Pancreas (tissue), 10 donors: ENCODE data around the gene MTCL3.

Source experiments
- ATAC-seq, 4 donors: fragments of 200-7000 bp; cut with Tn5 transposase; one replicate each; pipeline versions ENCODE4 v1.8.0 to v1.9.1; 2020; ENCODE audit warnings: mild to moderate bottlenecking in 4 of 4, moderate library complexity in 4 of 4
- DNase-seq, 6 donors: peaks; one replicate each; pipeline ENCODE4 v3.0.0-alpha.2; 2020
- FAIRE-seq: peaks from 2 replicates; lab custom pipeline; 2012; peaks lifted over from hg19 to GRCh38; lab: Jason Lieb, UNC
- H3K27ac ChIP-seq, 4 donors: fragments of 200-600 bp; sonication (generic); 1 replicate in 3 of 4; 2 replicates in 1 of 4; pipeline versions ENCODE4 v1.5.0 to v1.8.0; 2020
- H3K27me3 ChIP-seq, 4 donors: fragments of 200-600 bp; one replicate each; pipeline ENCODE4 v1.8.0; 2021
- H3K36me3 ChIP-seq, 3 donors: fragments of 200-600 bp; sonication (generic) in 1 of 3; one replicate each; pipeline versions ENCODE4 v1.5.0 to v1.8.0; 2020 to 2021
- H3K4me1 ChIP-seq, 3 donors: fragments of 200-600 bp; one replicate each; pipeline ENCODE4 v1.8.0; 2021
- H3K4me3 ChIP-seq, 4 donors: fragments of 200-600 bp; sonication (generic) in 2 of 4; one replicate each; pipeline versions ENCODE4 v1.5.0 to v1.8.0; 2020 to 2021
- H3K9me3 ChIP-seq, 4 donors: fragments of 200-600 bp; one replicate each; pipeline ENCODE4 v1.8.0; 2021
- WGBS, 2 donors: extraction: QIAGEN DNeasy Blood & Tissue Kit; methylation state at CpG; one replicate each; pipeline ENCODE4 v1.1.7; 2013; 5-methylcytosine and 5-hydroxymethylcytosine counted together
- intact Hi-C, 3 donors: fragments of 100-400 bp; cut with DNase I; formaldehyde crosslinking; loops; one replicate each; pipeline versions ENCODE4 v1.11.1 to v1.14.2; 2022
- TF ChIP-seq, protein P1 (sequence below), 4 donors: fragments of 200-600 bp; sonication (generic) in 3 of 4; IDR thresholded peaks; one replicate each; pipeline versions ENCODE4 v1.5.0 to v1.8.0; 2021; ENCODE audit warnings: antibody characterized with exemption in 4 of 4
- donor health status: healthy with polysubstance abuse.
- donor health status: DM: no; HTN: no; CAD: no; lungs with moderate emphysema.
- donor health status: DM: no; HTN: no; CAD: no.
- donor health status: control.
- donor health status: control.
- donor health status: Bipolar disorder and iron deficiency.
- donor health status: DM: yes; HTN: yes; CAD: no.
- donor health status: DM: no; HTN: no; CAD: no.
- donor health status: DM: no; HTN: no; CAD: no.
- donor health status: DM: yes; HTN: yes; CAD: no.

MTCL3 gene

DNA sequence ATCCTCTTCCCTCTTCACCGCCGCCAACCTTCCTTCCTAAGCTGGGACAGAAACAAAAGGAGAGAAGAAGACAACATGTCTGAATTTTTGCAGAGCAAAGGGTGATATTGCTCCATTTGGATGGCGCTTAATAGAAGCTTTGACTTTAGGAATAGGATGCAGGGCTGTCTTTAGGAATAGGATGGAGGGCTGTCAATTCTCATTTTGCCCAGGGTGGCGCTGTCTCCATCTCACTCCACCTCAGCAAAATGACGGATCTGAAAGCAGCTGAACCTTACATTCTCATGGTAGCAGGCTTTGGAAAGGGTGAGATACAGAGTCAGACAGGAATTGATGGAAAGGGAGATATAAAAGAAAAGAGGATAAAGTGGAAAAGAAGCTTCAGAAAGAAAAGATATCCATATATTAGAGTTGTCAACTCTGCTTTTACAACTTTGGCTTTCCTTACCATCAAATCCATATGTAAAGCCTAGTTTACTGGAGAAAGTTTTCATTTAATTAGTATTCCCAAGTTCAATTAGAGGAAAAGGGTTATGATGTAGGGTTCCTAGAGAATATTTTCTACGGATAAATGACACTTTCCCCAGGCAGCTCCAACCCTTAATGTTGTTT lies 2.4 kb downstream of the MTCL3 start:
- 12 to 13% methylated on average over 6 of the region's 6 CpGs for WGBS, 2 donors
- ATAC-seq (peak; percentile 47 to 67 (median 59)), FAIRE-seq (no peak), DNase-seq (peak in 1 of 6 donors; percentile 30)
- no peak overlapping the region for H3K27ac ChIP-seq
- H3K9me3 ChIP-seq, result no peaks in the 10 kb centered on the region
- TF ChIP-seq, protein P1, sequence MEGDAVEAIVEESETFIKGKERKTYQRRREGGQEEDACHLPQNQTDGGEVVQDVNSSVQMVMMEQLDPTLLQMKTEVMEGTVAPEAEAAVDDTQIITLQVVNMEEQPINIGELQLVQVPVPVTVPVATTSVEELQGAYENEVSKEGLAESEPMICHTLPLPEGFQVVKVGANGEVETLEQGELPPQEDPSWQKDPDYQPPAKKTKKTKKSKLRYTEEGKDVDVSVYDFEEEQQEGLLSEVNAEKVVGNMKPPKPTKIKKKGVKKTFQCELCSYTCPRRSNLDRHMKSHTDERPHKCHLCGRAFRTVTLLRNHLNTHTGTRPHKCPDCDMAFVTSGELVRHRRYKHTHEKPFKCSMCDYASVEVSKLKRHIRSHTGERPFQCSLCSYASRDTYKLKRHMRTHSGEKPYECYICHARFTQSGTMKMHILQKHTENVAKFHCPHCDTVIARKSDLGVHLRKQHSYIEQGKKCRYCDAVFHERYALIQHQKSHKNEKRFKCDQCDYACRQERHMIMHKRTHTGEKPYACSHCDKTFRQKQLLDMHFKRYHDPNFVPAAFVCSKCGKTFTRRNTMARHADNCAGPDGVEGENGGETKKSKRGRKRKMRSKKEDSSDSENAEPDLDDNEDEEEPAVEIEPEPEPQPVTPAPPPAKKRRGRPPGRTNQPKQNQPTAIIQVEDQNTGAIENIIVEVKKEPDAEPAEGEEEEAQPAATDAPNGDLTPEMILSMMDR (IDR thresholded peaks at IDR 0.05), result peak in 3 of 4 donors; percentile 21 to 43 (median 40)
- H3K4me1 ChIP-seq, result peaks cover 0 to 8% (median 8%) of the 10 kb centered on the region in 3 donors
- H3K27me3 ChIP-seq, result peaks cover 4 to 40% (median 18%) of the 10 kb centered on the region in 4 donors
- H3K36me3 ChIP-seq, result no peaks in the 10 kb centered on the region
- intact Hi-C loops, result no loop called here
- peak overlapping the region in 3 of 4 donors; percentile 33 to 67 (median 45) for H3K4me3 ChIP-seq

DNA sequence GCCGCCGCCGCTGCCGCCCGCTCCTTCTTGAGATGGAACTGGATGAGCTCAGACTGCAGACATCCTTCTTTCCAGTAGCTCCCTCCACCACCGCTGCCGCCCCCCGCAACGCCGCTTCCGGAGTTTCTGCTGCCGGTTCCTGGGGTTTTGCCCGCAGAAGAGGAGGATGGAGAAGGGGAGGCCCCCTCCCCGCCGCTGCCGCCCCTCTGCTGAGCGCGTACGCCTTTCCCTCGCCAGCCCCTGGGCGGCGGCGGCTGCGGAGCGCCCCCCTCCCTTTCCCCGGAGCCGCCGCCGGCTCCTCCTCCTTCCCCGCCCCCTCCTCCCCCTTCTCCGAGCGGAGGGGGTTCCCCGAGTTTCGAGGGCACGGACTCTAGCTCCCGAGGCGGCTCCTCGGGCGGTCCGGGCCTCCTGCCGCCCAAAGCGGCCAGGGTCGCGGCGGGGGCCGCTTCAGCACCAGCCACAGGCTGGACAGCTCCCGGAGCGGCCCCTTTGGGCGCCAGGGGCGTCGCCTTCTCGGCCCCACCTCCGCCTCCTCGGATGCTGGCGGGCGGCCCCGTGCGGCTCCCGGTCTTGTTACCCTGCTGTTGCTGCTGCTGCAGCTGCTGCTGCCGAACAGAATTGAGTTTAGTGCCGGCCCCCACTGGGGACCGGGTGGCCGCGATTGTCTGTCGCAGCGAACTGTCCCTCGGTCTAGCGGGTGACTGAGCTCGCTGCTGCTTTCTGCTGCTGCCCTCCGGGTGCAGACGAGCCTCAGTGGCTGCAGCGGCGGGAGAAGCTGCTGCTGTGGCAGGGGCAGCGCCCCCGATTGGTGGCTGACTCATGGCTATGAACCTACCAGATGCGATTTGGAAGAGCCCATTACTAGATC lies 3.1 kb downstream of the MTCL3 start:
- peak; percentile 78 to 90 (median 80) for ATAC-seq
- H3K27me3 ChIP-seq, result peaks cover 4 to 32% (median 18%) of the 10 kb centered on the region in 4 donors
- H3K27ac ChIP-seq, result no peak overlapping the region
- peak overlapping the region; percentile 26 to 67 (median 39) for H3K4me3 ChIP-seq
- no peak for FAIRE-seq
- no peaks in the 10 kb centered on the region for H3K36me3 ChIP-seq
- WGBS, 2 donors, result 1% methylated on average over 54 to 75 of the region's 76 CpGs
- peak; percentile 26 to 84 (median 50) for DNase-seq
- TF ChIP-seq, protein P1 (IDR thresholded peaks at IDR 0.05), result no peak
- H3K9me3 ChIP-seq, result no peaks in the 10 kb centered on the region
- peaks cover 0 to 8% (median 8%) of the 10 kb centered on the region in 3 donors for H3K4me1 ChIP-seq
- intact Hi-C loops, result no loop called here

DNA sequence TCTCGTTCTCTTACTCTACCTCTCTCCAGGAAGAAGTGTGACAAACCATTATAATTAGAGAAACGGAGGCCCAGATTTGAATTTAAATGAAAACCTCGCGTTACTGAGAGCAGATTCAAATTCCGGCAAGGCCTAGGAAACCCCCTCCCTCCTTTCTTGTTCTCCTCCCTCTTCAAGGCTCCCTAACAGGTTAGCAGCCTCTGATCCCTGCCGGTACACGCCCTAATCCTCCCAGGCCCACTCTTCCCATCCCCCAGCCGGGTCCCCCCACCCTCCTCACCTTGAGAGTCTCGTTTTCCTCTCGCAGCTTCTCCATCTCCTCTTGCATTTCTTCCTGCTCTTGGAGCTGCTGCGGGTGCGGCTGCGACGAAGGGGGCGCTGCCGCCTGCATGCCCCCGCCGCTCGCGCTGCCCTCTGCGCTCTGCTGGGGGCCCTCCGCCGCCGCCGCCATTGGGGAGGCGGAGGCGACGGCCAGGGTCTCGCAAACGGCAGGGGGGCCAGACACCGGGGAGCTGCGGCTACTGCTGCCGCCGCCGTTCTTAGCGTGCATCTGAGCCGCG lies 3.8 kb downstream of the MTCL3 start:
- intact Hi-C loops, result no loop called here

DNA sequence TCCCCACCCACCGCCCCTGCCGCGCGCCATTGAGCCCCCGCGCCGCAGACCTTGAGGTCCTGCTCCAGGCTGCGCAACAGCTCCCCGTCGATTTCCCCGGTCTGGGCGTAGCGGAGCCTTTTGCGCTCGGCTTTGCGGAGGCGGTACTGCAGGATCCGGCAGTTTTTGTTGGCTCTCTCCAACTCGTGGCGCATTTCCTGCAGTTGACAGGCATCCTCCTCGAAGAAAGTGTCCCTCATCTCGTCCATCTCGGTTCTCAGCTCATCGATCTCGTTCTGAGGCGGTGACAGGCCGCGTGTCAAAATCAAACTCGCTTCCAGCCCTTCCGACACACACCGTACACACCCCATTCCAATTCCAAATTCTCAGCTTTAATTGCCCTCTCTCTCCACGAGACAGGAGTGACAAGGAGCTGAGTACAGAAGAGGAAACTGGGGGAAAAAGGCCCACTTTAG lies 4.3 kb downstream of the MTCL3 start:
- FAIRE-seq, result no peak

More for the DNA sequence above, 3.8 kb downstream of the MTCL3 start:
- 2 to 4% methylated on average over 38 of the region's 38 CpGs for WGBS, 2 donors
- H3K4me3 ChIP-seq, result peak overlapping the region; percentile 26 to 67 (median 39)
- TF ChIP-seq, protein P1 (IDR thresholded peaks at IDR 0.05), result no peak
- H3K9me3 ChIP-seq, result no peaks in the 10 kb centered on the region
- H3K4me1 ChIP-seq, result peaks cover 0 to 8% (median 8%) of the 10 kb centered on the region in 3 donors
- H3K36me3 ChIP-seq, result no peaks in the 10 kb centered on the region
- no peak overlapping the region for H3K27ac ChIP-seq
- FAIRE-seq (no peak), ATAC-seq (peak; percentile 24 to 32 (median 31)), DNase-seq (peak in 3 of 6 donors; percentile 11 to 58 (median 57))
- H3K27me3 ChIP-seq, result peaks cover under 1 to 27% (median 13%) of the 10 kb centered on the region in 4 donors

More for the DNA sequence above, 4.3 kb downstream of the MTCL3 start:
- intact Hi-C loops, result no loop called here
- WGBS, 2 donors, result 3 to 6% methylated on average over 32 of the region's 32 CpGs
- no peaks in the 10 kb centered on the region for H3K36me3 ChIP-seq
- H3K4me1 ChIP-seq, result peaks cover 0 to 8% (median 8%) of the 10 kb centered on the region in 3 donors
- H3K4me3 ChIP-seq, result peak overlapping the region in 2 of 4 donors; percentile 45 to 67
- H3K9me3 ChIP-seq, result no peaks in the 10 kb centered on the region
- no peak overlapping the region for H3K27ac ChIP-seq
- H3K27me3 ChIP-seq, result peaks cover 0 to 22% (median 9%) of the 10 kb centered on the region in 4 donors
- ATAC-seq (peak in 3 of 4 donors; percentile 17 to 33 (median 25)), DNase-seq (peak in 4 of 6 donors; percentile 8 to 64 (median 36))
- TF ChIP-seq, protein P1 (IDR thresholded peaks at IDR 0.05), result no peak
